ENCODE data around the gene NPAS1.

The NPAS1 gene

GRCh38 chr19:47019431-47020041, at the start of gene NPAS1:
Gene NPAS1 (plus strand): TSS chr19:47019837. CDS start chr19:47021048, 1,211 bp downstream.
- Histone ChIP-seq H3K27ac (no peak within 1 kb of the TSS), H3K4me3 (peak within 1 kb of the TSS; percentile 66)
- DNase-seq (ENCODE audit: low spot score): no peak
- TF ChIP-seq CTCF (IDR thresholded peaks at IDR 0.05): no peak

- TF ChIP-seq CTCF (IDR thresholded peaks at IDR 0.05): no peak
- H3K27ac ChIP-seq: no peak overlapping the region
Measured at GRCh38 chr19:46970815-46971214, 48.8 kb upstream of the NPAS1 start.

GRCh38 chr19:46972311-46972710, 47.3 kb upstream of the NPAS1 start:
- peak overlapping the region in 1 of 2 donors; percentile 18 for H3K27ac ChIP-seq
- no peak for TF ChIP-seq CTCF (IDR thresholded peaks at IDR 0.05)
- DNase-seq (ENCODE audit: low spot score): no peak
- H3K4me3 ChIP-seq: no peak overlapping the region

More at GRCh38 chr19:46970815-46971214, 48.8 kb upstream of the NPAS1 start:
- H3K4me3 ChIP-seq: no peak overlapping the region
- DNase-seq (ENCODE audit: low spot score): no peak

- H3K4me3 ChIP-seq: no peak overlapping the region
- no peak for DNase-seq (ENCODE audit: low spot score)
- no peak for TF ChIP-seq CTCF (IDR thresholded peaks at IDR 0.05)
- peak overlapping the region in 1 of 2 donors; percentile 74 for H3K27ac ChIP-seq
Measured at GRCh38 chr19:46974181-46974580, 45.5 kb upstream of the NPAS1 start.

- TF ChIP-seq CTCF (IDR thresholded peaks at IDR 0.05): no peak
- Histone ChIP-seq H3K4me3 (peak overlapping the region; percentile 2), H3K27ac (peak overlapping the region; percentile 44 to 74)
- no peak for DNase-seq (ENCODE audit: low spot score)
Measured at GRCh38 chr19:46975011-46975924, 44.4 kb upstream of the NPAS1 start.

- peak overlapping the region; percentile 52 for H3K4me3 ChIP-seq
Measured at GRCh38 chr19:46975925-46976782, 43.5 kb upstream of the NPAS1 start.

More at GRCh38 chr19:46975925-46976782, 43.5 kb upstream of the NPAS1 start:
- DNase-seq (ENCODE audit: low spot score): peak; percentile 99
- peak overlapping the region; percentile 87 to 97 for H3K27ac ChIP-seq
- TF ChIP-seq CTCF (IDR thresholded peaks at IDR 0.05): no peak
